B cell (primary cell): ENCODE data around the gene SMG9. TPM values are rescaled to one million over a fixed set of nuclear protein-coding genes. Genes with fewer than 3 reads are reported as not detected.

Source experiments
- ATAC-seq: fragments of 200-7000 bp; cut with Tn5 transposase; one replicate; pipeline ENCODE4 v1.10.0; 2021; ENCODE audit warnings: low read depth, mild to moderate bottlenecking, moderate number of reproducible peaks, moderate library complexity
- CTCF ChIA-PET: fragments of 350-600 bp; sonication (Branson Sonifier 250); formaldehyde crosslinking; loops from one replicate; lab custom pipeline; 2021; ENCODE audit warnings: antibody characterized with exemption, inconsistent platforms; lab: Charles Lee
- POLR2A ChIA-PET: fragments of 350-600 bp; sonication (Branson Sonifier 250); formaldehyde crosslinking; loops from one replicate; lab custom pipeline; 2021; ENCODE audit warnings: antibody characterized with exemption; lab: Charles Lee
- DNase-seq: peaks from one replicate; pipeline ENCODE4 v3.0.0; 2013
- H2AFZ ChIP-seq: 2 replicates; pipeline ENCODE4 v1.6.1; 2012; ENCODE audit warnings: mild to moderate bottlenecking, low read depth, low read length; ENCODE audit not compliant: insufficient read depth, poor library complexity, severe bottlenecking
- H3K27ac ChIP-seq, 2 donors: 1 replicate in 1 of 2; 2 replicates in 1 of 2; pipeline ENCODE4 v1.5.1; 2012 to 2013; ENCODE audit warnings: low read length in 2 of 2, mild to moderate bottlenecking in 2 of 2, moderate library complexity in 1 of 2
- H3K27me3 ChIP-seq, 4 experiments: fragments of 200-600 bp in 1 of 4; sonication (generic) in 1 of 4; replicated peaks in 1 of 4; 1 replicate in 2 of 4; 2 replicates in 2 of 4; pipeline versions ENCODE4 v1.6.1 to v1.7.0; 2013 to 2016; ENCODE audit warnings: low read length in 3 of 4, mild to moderate bottlenecking in 2 of 4, mixed read lengths in 1 of 4, moderate library complexity in 1 of 4; ENCODE audit not compliant: insufficient read depth in 4 of 4, control insufficient read depth in 3 of 4; ENCODE audit errors: control extremely low read depth in 1 of 4
- H3K36me3 ChIP-seq, 2 experiments: replicated peaks in 1 of 2; 1 replicate in 1 of 2; 2 replicates in 1 of 2; pipeline versions ENCODE4 v1.6.1 to v1.7.1; 2013; ENCODE audit warnings: low read length in 1 of 2; ENCODE audit not compliant: insufficient read depth in 2 of 2, control insufficient read depth in 1 of 2; ENCODE audit errors: control extremely low read depth in 1 of 2, extremely low read depth in 1 of 2
- H3K4me1 ChIP-seq, 2 donors: fragments of 200-600 bp in 1 of 2; sonication (generic) in 1 of 2; 1 replicate in 1 of 2; 2 replicates in 1 of 2; pipeline versions ENCODE4 v1.5.1 to v1.6.1; 2013 to 2017; ENCODE audit warnings: low read length in 2 of 2; ENCODE audit not compliant: control insufficient read depth in 2 of 2, insufficient read depth in 2 of 2
- H3K4me2 ChIP-seq: replicated peaks from 2 replicates; pipeline ENCODE3; 2012; ENCODE audit warnings: mild to moderate bottlenecking, low read depth, low read length; ENCODE audit not compliant: poor library complexity, severe bottlenecking
- H3K4me3 ChIP-seq, 5 experiments: fragments of 200-600 bp in 1 of 5; sonication (generic) in 1 of 5; 1 replicate in 3 of 5; 2 replicates in 2 of 5; pipeline versions ENCODE4 v1.5.1 to v1.7.0; 2011 to 2016; ENCODE audit warnings: low read length in 4 of 5, mild to moderate bottlenecking in 4 of 5, low read depth in 2 of 5, control low read depth in 1 of 5, moderate library complexity in 1 of 5; ENCODE audit not compliant: insufficient read depth in 1 of 5; ENCODE audit errors: control extremely low read depth in 1 of 5, extremely low read depth in 1 of 5
- H3K79me2 ChIP-seq: fragments of 200-600 bp; sonication (generic); one replicate; pipeline ENCODE4 v1.6.0; 2016; ENCODE audit warnings: low read length; ENCODE audit not compliant: control insufficient read depth, insufficient read depth
- H3K9ac ChIP-seq: fragments of 200-600 bp; sonication (generic); 2 replicates; pipeline ENCODE4 v1.6.1; 2017; ENCODE audit warnings: mild to moderate bottlenecking, low read length, moderate library complexity
- H3K9me3 ChIP-seq, 3 donors: one replicate each; pipeline versions ENCODE4 v1.6.1 to v1.7.1; 2013; ENCODE audit warnings: low read length in 2 of 3; ENCODE audit not compliant: control insufficient read depth in 2 of 3, insufficient read depth in 1 of 3; ENCODE audit errors: control extremely low read depth in 1 of 3
- H4K20me1 ChIP-seq: 2 replicates; pipeline ENCODE4 v1.6.0; 2012; ENCODE audit warnings: mild to moderate bottlenecking, low read length; ENCODE audit not compliant: insufficient read depth, control insufficient read depth, poor library complexity, severe bottlenecking
- H3K27ac Mint-ChIP-seq: one replicate; pipeline ENCODE4 v1.8.0; 2021; ENCODE audit warnings: mixed read lengths
- H3K27me3 Mint-ChIP-seq: one replicate; pipeline ENCODE4 v1.8.0; 2021; ENCODE audit warnings: mixed read lengths
- H3K4me1 Mint-ChIP-seq: one replicate; pipeline ENCODE4 v1.8.0; 2021; ENCODE audit warnings: mixed read lengths
- H3K4me3 Mint-ChIP-seq: one replicate; pipeline ENCODE4 v1.8.0; 2021; ENCODE audit warnings: mixed read lengths
- H3K9me3 Mint-ChIP-seq: one replicate; pipeline ENCODE4 v1.8.0; 2022; ENCODE audit warnings: mixed read lengths; ENCODE audit not compliant: insufficient read depth
- EZH2 ChIP-seq: IDR thresholded peaks from 2 replicates; pipeline ENCODE4 v1.6.1; 2012; ENCODE audit warnings: borderline replicate concordance, low read depth, mild to moderate bottlenecking, moderate library complexity, low read length; ENCODE audit not compliant: insufficient read depth, poor library complexity, severe bottlenecking
- WGBS: methylation state at CpG from one replicate; pipeline ENCODE4 v1.1.5; 2013; ENCODE audit warnings: missing lambda C conversion rate; ENCODE audit not compliant: insufficient coverage; 5-methylcytosine and 5-hydroxymethylcytosine counted together
- intact Hi-C: fragments of 100-400 bp; cut with micrococcal nuclease; formaldehyde crosslinking; loops from one replicate; pipeline ENCODE4 v1.10.0; 2022
- polyA plus RNA-seq: library from polyadenylated mRNA; depleted of rRNA; stranded (reverse); fragments of >200 nt; gene quantifications from 2 replicates; pipeline ENCODE4 v1.2.3, GENCODE V29; 2012
- total RNA-seq, 2 donors: library from RNA; stranded (reverse); fragments of 120-200 nt in 1 of 2; gene quantifications; 1 replicate in 1 of 2; 2 replicates in 1 of 2; pipeline versions ENCODE4 v1.2.3 to v1.2.4, GENCODE V29; 2013 to 2022
- TF ChIP-seq, protein P1 (sequence below): fragments of 200-600 bp; IDR thresholded peaks from one replicate; pipeline ENCODE4 v1.8.0; 2022; ENCODE audit warnings: antibody characterized with exemption, mild to moderate bottlenecking

Gene SMG9
- total and polyA plus RNA-seq, 2 donors (not counting 1 experiment from before 2014, with no cell fraction given), result 33.9 to 87.5 TPM

DNA sequence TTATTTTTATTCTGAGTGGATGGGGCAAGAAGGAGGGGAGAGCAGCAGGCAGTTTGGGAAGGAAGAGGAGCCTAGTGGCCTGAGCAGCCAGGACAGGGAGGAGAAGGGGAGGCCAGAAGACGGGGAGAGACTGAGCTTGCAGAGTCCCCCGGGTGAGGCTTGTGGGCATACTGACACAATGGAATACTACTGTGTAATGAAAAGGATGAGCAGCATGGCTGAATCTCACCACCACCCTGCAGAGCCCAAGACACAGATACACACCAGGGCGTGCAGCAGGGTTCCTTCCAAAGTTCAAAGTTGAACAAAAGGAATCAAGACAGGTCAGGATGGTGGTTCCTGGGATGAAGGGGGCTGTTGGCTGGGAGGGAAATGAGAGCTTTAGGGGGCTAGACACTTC, 8.1 kb upstream of the SMG9 start:
- H3K9me3 ChIP-seq, result no peaks in the 10 kb centered on the region
- H4K20me1 ChIP-seq, result no peaks in the 10 kb centered on the region
- H3K4me2 ChIP-seq, result no peak overlapping the region
- peaks cover 0 to 15% of the 10 kb centered on the region in 2 experiments for H3K36me3 ChIP-seq
- ChIA-PET CTCF (interaction anchor here (1.3 to 14.7 kb wide), 5 partner anchors 8 to 18 kb away, joined by 3 to 204 read pairs (median 64); partner anchors contain the start of genes KCNN4 and SMG9), POLR2A (interaction anchor here (1.1 to 5.4 kb wide), 3 partner anchors 9 to 18 kb away, joined by 3 to 45 read pairs (median 4); partner anchors contain the start of genes KCNN4 and SMG9)
- Mint-ChIP-seq H3K27me3 (no peaks in the 10 kb centered on the region), H3K9me3 (no peaks in the 10 kb centered on the region), H3K4me3 (no peak overlapping the region), H3K4me1 (peaks cover 70% of the 10 kb centered on the region), H3K27ac (peak overlapping the region; percentile 73)
- DNase-seq (no peak), ATAC-seq (no peak)
- WGBS, result 100% methylated on average over 2 of the region's 3 CpGs
- H3K27me3 ChIP-seq, result no peaks in the 10 kb centered on the region
- no peak overlapping the region for H3K4me3 ChIP-seq
- H2AFZ ChIP-seq, result no peak overlapping the region
- intact Hi-C loops, result no loop called here
- H3K27ac ChIP-seq, result no peak overlapping the region
- H3K9ac ChIP-seq, result no peak overlapping the region
- TF ChIP-seq EZH2, result no peak
- TF ChIP-seq, protein P1, sequence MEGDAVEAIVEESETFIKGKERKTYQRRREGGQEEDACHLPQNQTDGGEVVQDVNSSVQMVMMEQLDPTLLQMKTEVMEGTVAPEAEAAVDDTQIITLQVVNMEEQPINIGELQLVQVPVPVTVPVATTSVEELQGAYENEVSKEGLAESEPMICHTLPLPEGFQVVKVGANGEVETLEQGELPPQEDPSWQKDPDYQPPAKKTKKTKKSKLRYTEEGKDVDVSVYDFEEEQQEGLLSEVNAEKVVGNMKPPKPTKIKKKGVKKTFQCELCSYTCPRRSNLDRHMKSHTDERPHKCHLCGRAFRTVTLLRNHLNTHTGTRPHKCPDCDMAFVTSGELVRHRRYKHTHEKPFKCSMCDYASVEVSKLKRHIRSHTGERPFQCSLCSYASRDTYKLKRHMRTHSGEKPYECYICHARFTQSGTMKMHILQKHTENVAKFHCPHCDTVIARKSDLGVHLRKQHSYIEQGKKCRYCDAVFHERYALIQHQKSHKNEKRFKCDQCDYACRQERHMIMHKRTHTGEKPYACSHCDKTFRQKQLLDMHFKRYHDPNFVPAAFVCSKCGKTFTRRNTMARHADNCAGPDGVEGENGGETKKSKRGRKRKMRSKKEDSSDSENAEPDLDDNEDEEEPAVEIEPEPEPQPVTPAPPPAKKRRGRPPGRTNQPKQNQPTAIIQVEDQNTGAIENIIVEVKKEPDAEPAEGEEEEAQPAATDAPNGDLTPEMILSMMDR, result no peak
- H3K4me1 ChIP-seq, result peaks cover 48 to 60% of the 10 kb centered on the region in 2 donors
- no peaks in the 10 kb centered on the region for H3K79me2 ChIP-seq

DNA sequence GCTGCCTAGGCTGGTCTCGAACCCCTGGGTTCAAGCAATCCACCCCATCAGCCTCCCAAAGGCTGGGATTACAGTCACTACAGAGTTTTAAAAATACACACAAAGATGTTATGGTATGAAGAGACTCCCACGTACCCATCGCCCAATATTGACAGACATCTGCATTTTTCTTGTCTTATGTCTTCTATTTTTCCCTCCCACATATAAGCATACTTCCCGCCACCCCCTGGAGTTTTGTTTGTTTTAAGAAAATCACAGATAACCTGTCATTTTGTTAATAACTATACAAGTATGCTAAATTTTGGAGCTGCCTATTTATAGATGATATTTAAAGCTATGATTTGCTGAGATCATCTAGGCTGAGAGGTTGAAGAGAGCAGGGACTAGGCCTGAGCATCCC, 6.2 kb upstream of the SMG9 start:
- peaks cover 29 to 58% of the 10 kb centered on the region in 2 donors for H3K4me1 ChIP-seq
- POLR2A ChIA-PET, result no interaction called here
- H3K27me3 Mint-ChIP-seq, result no peaks in the 10 kb centered on the region
- H3K36me3 ChIP-seq, result no peaks in the 10 kb centered on the region
- H3K4me1 Mint-ChIP-seq, result peaks cover 68% of the 10 kb centered on the region
- no peak for DNase-seq
- no peak overlapping the region for H3K4me3 Mint-ChIP-seq
- H3K9me3 Mint-ChIP-seq, result no peaks in the 10 kb centered on the region
- no peaks in the 10 kb centered on the region for H3K9me3 ChIP-seq
- H3K4me2 ChIP-seq, result no peak overlapping the region
- no peak for ATAC-seq
- intact Hi-C loops, result no loop called here
- TF ChIP-seq, protein P1, result no peak
- no peak for TF ChIP-seq EZH2
- no peak overlapping the region for H2AFZ ChIP-seq
- no peak overlapping the region for H3K4me3 ChIP-seq
- CTCF ChIA-PET, result interaction anchor here (0.6 to 14.7 kb wide), 5 partner anchors 16 to 1963 kb away, joined by 3 to 204 read pairs (median 8); partner anchors contain the start of gene KCNN4
- no peaks in the 10 kb centered on the region for H3K79me2 ChIP-seq
- H3K27ac Mint-ChIP-seq, result no peak overlapping the region
- H4K20me1 ChIP-seq, result no peaks in the 10 kb centered on the region
- no peak overlapping the region for H3K27ac ChIP-seq
- no peak overlapping the region for H3K9ac ChIP-seq
- H3K27me3 ChIP-seq, result no peaks in the 10 kb centered on the region
- WGBS, result no CpG with 5 or more reads among the region's 4 CpGs
